Breast epithelium (tissue), 4 donors: Measurements from ENCODE around the gene TAAR9. TPM values are rescaled to one million over a fixed set of nuclear protein-coding genes. Genes with fewer than 3 reads are reported as not detected.

Experiments used
- DNase-seq, 2 donors: peaks; one replicate each; pipeline ENCODE4 v3.0.0-alpha.2; 2019; ENCODE audit warnings: low spot score in 2 of 2
- H3K27ac ChIP-seq, 2 donors: fragments of 200-600 bp; sonication (generic) in 1 of 2; one replicate each; pipeline ENCODE4 v1.5.1; 2016 to 2019; ENCODE audit warnings: mild to moderate bottlenecking in 1 of 2
- H3K27me3 ChIP-seq, 2 donors: fragments of 200-600 bp; sonication (generic) in 1 of 2; one replicate each; pipeline versions ENCODE4 v1.5.1 to v1.6.0; 2017 to 2019; ENCODE audit warnings: control low read depth in 1 of 2, mild to moderate bottlenecking in 1 of 2
- H3K36me3 ChIP-seq: fragments of 200-600 bp; one replicate; pipeline ENCODE4 v1.5.1; 2019
- H3K4me1 ChIP-seq, 2 donors: fragments of 200-600 bp; sonication (generic); one replicate each; pipeline ENCODE4 v1.5.1; 2016 to 2019; ENCODE audit warnings: control low read depth in 1 of 2
- H3K4me3 ChIP-seq, 3 donors: fragments of 200-600 bp; sonication (generic); 1 replicate in 2 of 3; 2 replicates in 1 of 3; pipeline ENCODE4 v1.5.1; 2016 to 2019; ENCODE audit warnings: mild to moderate bottlenecking in 3 of 3, moderate library complexity in 2 of 3
- H3K9me3 ChIP-seq, 2 donors: fragments of 200-600 bp; sonication (generic) in 1 of 2; one replicate each; pipeline ENCODE4 v1.5.1; 2016 to 2019; ENCODE audit warnings: control low read depth in 1 of 2
- CTCF ChIP-seq, 3 donors: fragments of 450-650 bp; IDR thresholded peaks; one replicate each; pipeline ENCODE4 v1.5.1; 2016 to 2017; ENCODE audit warnings: antibody characterized with exemption in 3 of 3, mild to moderate bottlenecking in 3 of 3, moderate library complexity in 3 of 3
- POLR2A ChIP-seq: fragments of 450-650 bp; IDR thresholded peaks from one replicate; pipeline ENCODE4 v1.6.1; 2016; ENCODE audit warnings: antibody characterized with exemption, mild to moderate bottlenecking, moderate library complexity
- POLR2AphosphoS5 ChIP-seq, 3 donors: sonication (generic); formaldehyde crosslinking; IDR thresholded peaks; one replicate each; pipeline ENCODE4 v1.6.1; 2017; ENCODE audit warnings: antibody characterized with exemption in 3 of 3
- intact Hi-C: fragments of 100-400 bp; cut with DNase I; formaldehyde crosslinking; loops from one replicate; pipeline ENCODE4 v1.15.1; 2023; ENCODE audit warnings: low total_unique reads
- total RNA-seq, 3 donors: library from RNA; depleted of rRNA; stranded (reverse); fragments of >200 nt; gene quantifications; one replicate each; pipeline ENCODE4 v1.1.0, GENCODE V29; 2016

The TAAR9 gene
- total RNA-seq, 3 donors from 2014 or later, result not detected

GRCh38 chr6:132571774-132572173 lies 33.7 kb downstream of the TAAR9 start:
- no peaks in the 10 kb centered on the region for H3K27me3 ChIP-seq
- H3K9me3 ChIP-seq, result no peaks in the 10 kb centered on the region
- H3K27ac ChIP-seq, result no peak overlapping the region
- H3K4me3 ChIP-seq, result no peak overlapping the region
- no peak for DNase-seq
- no peaks in the 10 kb centered on the region for H3K4me1 ChIP-seq
- intact Hi-C loops, result no loop called here
- H3K36me3 ChIP-seq, result no peaks in the 10 kb centered on the region
- no peak for TF ChIP-seq CTCF (IDR thresholded peaks at IDR 0.05)
- TF ChIP-seq POLR2AphosphoS5 (IDR thresholded peaks at IDR 0.05), result no peak
- no peak for TF ChIP-seq POLR2A

- H3K9me3 ChIP-seq, result no peaks in the 10 kb centered on the region
- intact Hi-C loops, result no loop called here
- no peak for DNase-seq
- TF ChIP-seq CTCF (IDR thresholded peaks at IDR 0.05) (no peak), POLR2AphosphoS5 (IDR thresholded peaks at IDR 0.05) (no peak), POLR2A (no peak)
- H3K27me3 ChIP-seq, result no peaks in the 10 kb centered on the region
- H3K36me3 ChIP-seq, result no peaks in the 10 kb centered on the region
- no peak overlapping the region for H3K4me3 ChIP-seq
- H3K4me1 ChIP-seq, result no peaks in the 10 kb centered on the region
- no peak overlapping the region for H3K27ac ChIP-seq
Measured at GRCh38 chr6:132584698-132585097, 46.6 kb downstream of the TAAR9 start.

- Histone ChIP-seq H3K4me1 (no peaks in the 10 kb centered on the region), H3K4me3 (no peak overlapping the region), H3K27me3 (no peaks in the 10 kb centered on the region), H3K36me3 (no peaks in the 10 kb centered on the region), H3K27ac (no peak overlapping the region), H3K9me3 (no peaks in the 10 kb centered on the region)
- intact Hi-C loops, result no loop called here
- DNase-seq, result no peak
- TF ChIP-seq POLR2A (no peak), CTCF (IDR thresholded peaks at IDR 0.05) (no peak), POLR2AphosphoS5 (IDR thresholded peaks at IDR 0.05) (no peak)
Measured at GRCh38 chr6:132587424-132587823, 49.3 kb downstream of the TAAR9 start.

Other genes with a start within 250 kb of the TAAR9 start
- 1 to 10 TPM; 1.8 to 2.9 (median 1.9) TPM for gene MOXD1, start 136.8 kb upstream of the TAAR9 start, total RNA-seq
- gene STX7, start 25.2 kb upstream of the TAAR9 start, total RNA-seq, result 10 to 100 TPM; 28.5 to 67.4 (median 37.8) TPM
- gene TAAR8, start 14.4 kb downstream of the TAAR9 start, total RNA-seq, result not detected
- not detected for gene TAAR6, start 32.0 kb downstream of the TAAR9 start, total RNA-seq
- gene TAAR5, start 51.5 kb downstream of the TAAR9 start, total RNA-seq, result not detected
- not detected for gene TAAR2, start 86.0 kb downstream of the TAAR9 start, total RNA-seq
- not detected for gene TAAR1, start 120.9 kb downstream of the TAAR9 start, total RNA-seq
- gene VNN1, start 175.8 kb downstream of the TAAR9 start, total RNA-seq, result 1 to 10 TPM in 2 of 3 donors, under 1 TPM in 1; 0.98 to 8.6 (median 2.6) TPM
- 1 to 10 TPM; 1.8 to 3.5 (median 2.9) TPM for gene VNN2, start 219.6 kb downstream of the TAAR9 start, total RNA-seq